Astrocyte of the spinal cord (primary cell): ENCODE measurements around the gene CABLES2.

Experiments
- DNase-seq: peaks from one replicate; pipeline ENCODE4 v3.0.0; 2011; ENCODE audit warnings: low read depth, low spot score
- H3K4me3 ChIP-seq: 2 replicates; pipeline ENCODE4 v1.5.1; 2011; ENCODE audit warnings: low read depth, mild to moderate bottlenecking, low read length, moderate library complexity
- CTCF ChIP-seq: IDR thresholded peaks from 2 replicates; pipeline ENCODE4 v1.5.1; 2012; ENCODE audit warnings: low read depth, mild to moderate bottlenecking, low read length, inconsistent platforms
- in situ Hi-C: cut with HindIII; loops from 2 replicates; pipeline ENCODE4 v1.10.0; 2017; ENCODE audit warnings: low sequenced_read_pairs

The CABLES2 gene

GRCh38 chr20:62357681-62358080, 49.4 kb downstream of the CABLES2 start:
- in situ Hi-C loops = no loop called here
- no peak overlapping the region for H3K4me3 ChIP-seq
- no peak for DNase-seq
- no peak for TF ChIP-seq CTCF

GRCh38 chr20:62357187-62357667, 49.9 kb downstream of the CABLES2 start:
- DNase-seq = peak; percentile 79
- H3K4me3 ChIP-seq = no peak overlapping the region
- in situ Hi-C loops = no loop called here
- TF ChIP-seq CTCF = no peak

- in situ Hi-C loops = no loop called here
- no peak overlapping the region for H3K4me3 ChIP-seq
- DNase-seq = no peak
- TF ChIP-seq CTCF = no peak
Observed at GRCh38 chr20:62356589-62357186, 50.4 kb downstream of the CABLES2 start.

- peak; percentile 65 for DNase-seq
- in situ Hi-C loops = no loop called here
- no peak overlapping the region for H3K4me3 ChIP-seq
- TF ChIP-seq CTCF = no peak
Observed at GRCh38 chr20:62355878-62356588, 51.1 kb downstream of the CABLES2 start.

- TF ChIP-seq CTCF = no peak
- in situ Hi-C loops = no loop called here
- DNase-seq = peak; percentile 62
- H3K4me3 ChIP-seq = no peak overlapping the region
Observed at GRCh38 chr20:62355516-62355877, 51.6 kb downstream of the CABLES2 start.

- in situ Hi-C loops = no loop called here
- DNase-seq = no peak
- TF ChIP-seq CTCF = no peak
- H3K4me3 ChIP-seq = no peak overlapping the region
Observed at GRCh38 chr20:62354811-62355341, 52.2 kb downstream of the CABLES2 start.
